Lung (tissue), 12 donors: ENCODE measurements around the gene CELA1. TPM values are rescaled to one million over a fixed set of nuclear protein-coding genes. Genes with fewer than 3 reads are reported as not detected.

ENCODE experiments used
- ATAC-seq: fragments of 200-7000 bp; cut with Tn5 transposase; one replicate; pipeline ENCODE4 v1.9.1; 2020; ENCODE audit warnings: moderate number of reproducible peaks; ENCODE audit not compliant: insufficient read depth, low FRiP score
- DNase-seq, 3 donors: peaks; one replicate each; pipeline ENCODE4 v3.0.0-alpha.2; 2013 to 2017
- H3K27ac ChIP-seq, 2 donors: one replicate each; pipeline ENCODE4 v1.5.1; 2013; ENCODE audit warnings: mild to moderate bottlenecking in 2 of 2, moderate library complexity in 2 of 2, control low read depth in 1 of 2, inconsistent platforms in 1 of 2, low read depth in 1 of 2, low read length in 1 of 2
- H3K27me3 ChIP-seq, 3 donors: one replicate each; pipeline ENCODE4 v1.5.1; 2013; ENCODE audit warnings: low read length in 2 of 3; ENCODE audit not compliant: control insufficient read depth in 3 of 3, insufficient read depth in 3 of 3
- H3K36me3 ChIP-seq, 4 donors: one replicate each; pipeline ENCODE4 v1.5.1; 2013; ENCODE audit warnings: low read length in 4 of 4, mild to moderate bottlenecking in 1 of 4, moderate library complexity in 1 of 4; ENCODE audit not compliant: control insufficient read depth in 4 of 4, insufficient read depth in 4 of 4
- H3K4me1 ChIP-seq, 5 donors: one replicate each; pipeline ENCODE4 v1.5.1; 2013; ENCODE audit warnings: low read length in 5 of 5, mild to moderate bottlenecking in 2 of 5, moderate library complexity in 1 of 5; ENCODE audit not compliant: control insufficient read depth in 5 of 5, insufficient read depth in 5 of 5
- H3K4me3 ChIP-seq: one replicate; pipeline ENCODE4 v1.5.1; 2013; ENCODE audit warnings: mild to moderate bottlenecking, control low read depth, moderate library complexity
- H3K9ac ChIP-seq, 2 donors: one replicate each; pipeline ENCODE4 v1.5.1; 2013; ENCODE audit warnings: low read length in 2 of 2, control low read depth in 1 of 2; ENCODE audit not compliant: insufficient read depth in 1 of 2
- H3K9me3 ChIP-seq, 4 donors: one replicate each; pipeline ENCODE4 v1.5.1; 2013; ENCODE audit warnings: low read length in 3 of 4, mild to moderate bottlenecking in 1 of 4, moderate library complexity in 1 of 4; ENCODE audit not compliant: control insufficient read depth in 4 of 4, insufficient read depth in 3 of 4
- WGBS, 2 donors: extraction: QIAGEN DNeasy Blood & Tissue Kit; methylation state at CpG; one replicate each; pipeline ENCODE4 v1.1.7; 2013; 5-methylcytosine and 5-hydroxymethylcytosine counted together
- polyA plus RNA-seq, 2 donors: library from polyadenylated mRNA; stranded (reverse); fragments of 200-250 nt; gene quantifications; one replicate each; pipeline ENCODE4 v1.2.1, GENCODE V29; 2013
- total RNA-seq, 2 donors: library from RNA; depleted of rRNA in 1 of 2; stranded (reverse); fragments of >200 nt in 1 of 2; gene quantifications; one replicate each; pipeline ENCODE4 v1.2.1, GENCODE V29; 2014 to 2021
- TF ChIP-seq, protein P1 (sequence below): IDR thresholded peaks from 2 replicates; pipeline ENCODE4 v1.5.1; 2012; ENCODE audit warnings: mild to moderate bottlenecking; ENCODE audit errors: control extremely low read depth, extremely low read depth
- donor health status: control.
- donor health status: control.
- donor health status: Bipolar disorder and iron deficiency.
- donor health status: healthy.
- donor health status: DM: yes; HTN: yes; CAD: no.

The CELA1 gene
- total and polyA plus RNA-seq, 4 donors, result 0.05 TPM; not detected in 3

DNA sequence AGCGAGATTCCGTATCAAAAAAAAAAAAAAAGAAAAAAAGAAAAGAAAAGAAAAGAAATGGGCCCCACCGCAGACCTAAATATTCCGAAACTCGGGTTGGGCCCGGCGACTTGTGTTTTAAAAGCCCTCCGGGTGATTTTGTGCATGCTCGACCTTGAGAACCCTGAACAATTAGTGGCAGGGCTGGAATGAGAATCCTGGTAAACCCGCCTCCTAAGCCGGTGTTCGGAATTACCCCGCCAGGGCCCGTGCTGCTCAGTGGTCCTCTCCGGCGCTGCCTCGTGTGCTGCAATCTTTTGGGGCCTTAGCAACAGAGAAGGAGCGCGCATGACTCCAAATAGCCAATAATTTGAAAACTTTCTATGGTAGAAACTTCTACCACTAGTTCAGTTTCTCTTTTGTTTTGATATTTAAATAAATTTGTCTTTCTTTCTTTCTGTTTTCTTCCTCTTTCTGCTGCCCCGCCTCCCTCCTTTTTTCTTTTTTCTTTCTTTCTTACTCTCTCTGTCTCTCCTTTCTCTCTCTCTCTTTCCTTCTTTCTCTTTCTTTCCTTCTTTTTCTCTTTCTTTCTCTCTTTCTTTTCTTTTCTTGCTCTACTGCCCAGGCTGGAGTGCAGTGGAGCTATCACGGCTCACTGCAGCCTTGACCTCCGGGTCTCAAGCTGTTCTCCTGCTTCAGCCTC lies 46.2 kb upstream of the CELA1 start:
- H3K27ac ChIP-seq, result no peak overlapping the region
- ATAC-seq (no peak), DNase-seq (peak in 1 of 3 donors; percentile 27)
- no peak overlapping the region for H3K9ac ChIP-seq
- no peaks in the 10 kb centered on the region for H3K9me3 ChIP-seq
- no peaks in the 10 kb centered on the region for H3K36me3 ChIP-seq
- H3K4me1 ChIP-seq, result peaks cover 0 to 27% (median 8%) of the 10 kb centered on the region in 5 donors
- H3K4me3 ChIP-seq, result no peak overlapping the region
- TF ChIP-seq, protein P1, sequence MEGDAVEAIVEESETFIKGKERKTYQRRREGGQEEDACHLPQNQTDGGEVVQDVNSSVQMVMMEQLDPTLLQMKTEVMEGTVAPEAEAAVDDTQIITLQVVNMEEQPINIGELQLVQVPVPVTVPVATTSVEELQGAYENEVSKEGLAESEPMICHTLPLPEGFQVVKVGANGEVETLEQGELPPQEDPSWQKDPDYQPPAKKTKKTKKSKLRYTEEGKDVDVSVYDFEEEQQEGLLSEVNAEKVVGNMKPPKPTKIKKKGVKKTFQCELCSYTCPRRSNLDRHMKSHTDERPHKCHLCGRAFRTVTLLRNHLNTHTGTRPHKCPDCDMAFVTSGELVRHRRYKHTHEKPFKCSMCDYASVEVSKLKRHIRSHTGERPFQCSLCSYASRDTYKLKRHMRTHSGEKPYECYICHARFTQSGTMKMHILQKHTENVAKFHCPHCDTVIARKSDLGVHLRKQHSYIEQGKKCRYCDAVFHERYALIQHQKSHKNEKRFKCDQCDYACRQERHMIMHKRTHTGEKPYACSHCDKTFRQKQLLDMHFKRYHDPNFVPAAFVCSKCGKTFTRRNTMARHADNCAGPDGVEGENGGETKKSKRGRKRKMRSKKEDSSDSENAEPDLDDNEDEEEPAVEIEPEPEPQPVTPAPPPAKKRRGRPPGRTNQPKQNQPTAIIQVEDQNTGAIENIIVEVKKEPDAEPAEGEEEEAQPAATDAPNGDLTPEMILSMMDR, result no peak
- WGBS, 2 donors, result 48 to 52% methylated on average over 22 of the region's 22 CpGs
- H3K27me3 ChIP-seq, result peaks cover 0 to 14% (median 13%) of the 10 kb centered on the region in 3 donors

DNA sequence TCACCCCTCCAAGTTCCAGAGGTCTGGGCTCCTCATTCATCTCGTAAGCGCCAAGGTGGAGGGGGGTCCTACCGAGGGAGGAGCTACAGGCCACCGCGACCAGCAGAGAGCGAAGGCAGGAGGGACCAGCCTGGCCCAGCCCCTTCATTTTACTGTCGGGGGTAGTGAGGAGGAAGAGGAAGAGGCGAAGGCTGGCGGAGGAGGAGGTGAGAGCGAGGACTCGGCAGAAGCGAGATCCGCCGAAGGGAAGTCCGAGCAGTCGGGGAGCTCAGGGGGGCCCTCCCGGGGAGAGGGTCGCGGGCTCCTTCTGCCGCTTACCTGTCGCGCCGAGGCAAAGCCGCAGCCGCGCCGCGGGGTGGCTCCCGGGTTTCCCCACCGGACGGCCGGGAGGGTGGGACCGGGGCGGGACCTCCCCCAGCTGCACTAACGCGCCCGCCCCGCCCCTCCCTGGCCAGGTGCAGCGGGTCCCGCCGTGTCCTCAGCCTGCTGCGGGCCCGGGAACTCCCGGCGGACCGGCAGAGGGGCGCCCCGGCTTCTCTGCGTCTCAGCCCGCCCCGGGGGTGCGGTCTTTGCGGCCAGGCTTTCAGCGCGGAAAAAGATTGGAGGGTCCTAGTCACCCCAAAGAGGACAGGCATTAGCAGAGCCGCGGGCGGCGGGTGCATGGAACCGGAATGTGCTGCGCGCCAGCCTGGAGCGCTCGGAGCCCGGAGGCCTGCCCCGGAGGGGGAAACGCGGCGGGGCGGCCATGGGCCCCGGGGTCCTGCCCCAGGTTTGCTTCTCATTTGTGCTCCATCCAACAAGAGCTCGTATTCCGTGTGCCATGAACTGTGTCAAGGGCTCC lies 45.0 kb upstream of the CELA1 start, which contains the start of gene GALNT6:
GALNT6 (minus strand) TSS at position 124 of the 841 bp plus-strand sequence. CDS start 11,625 bp downstream, outside the sequence.
- Histone ChIP-seq H3K4me3 (peak within 1 kb of the TSS; percentile 40), H3K4me1 (peaks cover 0 to 27% (median 13%) of the 10 kb centered on the region in 5 donors), H3K27me3 (peaks cover 0 to 14% (median 13%) of the 10 kb centered on the region in 3 donors), H3K36me3 (no peaks in the 10 kb centered on the region), H3K9me3 (no peaks in the 10 kb centered on the region), H3K27ac (peak within 1 kb of the TSS in 1 of 2 donors; percentile 44), H3K9ac (no peak within 1 kb of the TSS)
- DNase-seq (peak in 2 of 3 donors; percentile 37 to 55), ATAC-seq (peak; percentile 42)
- TF ChIP-seq, protein P1, result no peak
- WGBS, 2 donors, result 0 to 1% methylated on average over 56 to 73 of the region's 73 CpGs

DNA sequence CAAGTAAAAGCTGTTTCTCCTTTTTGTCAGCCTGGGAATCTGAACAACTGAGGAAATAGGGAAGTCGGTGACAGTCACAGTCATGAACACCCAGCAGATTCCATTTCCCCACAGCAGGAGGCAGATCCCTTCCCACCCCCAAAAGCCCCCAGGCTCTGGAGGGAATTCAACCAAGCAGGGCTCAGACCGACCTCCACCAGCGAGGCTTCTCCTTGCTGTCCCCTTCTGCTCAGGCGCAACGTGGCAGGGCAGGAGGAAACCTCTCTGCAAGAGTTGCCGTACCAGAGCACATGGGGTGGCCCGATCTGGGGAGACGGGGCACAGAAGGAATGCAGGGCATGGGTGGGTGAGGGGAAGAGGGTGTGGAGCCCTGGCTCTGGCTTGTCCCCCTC lies 44.4 kb upstream of the CELA1 start:
- ATAC-seq (no peak), DNase-seq (peak; percentile 24 to 45 (median 24))

More for the DNA sequence above, 44.4 kb upstream of the CELA1 start:
- Histone ChIP-seq H3K4me3 (no peak overlapping the region), H3K27ac (peak overlapping the region in 1 of 2 donors; percentile 44), H3K9me3 (no peaks in the 10 kb centered on the region), H3K9ac (no peak overlapping the region), H3K27me3 (peaks cover 0 to 14% (median 13%) of the 10 kb centered on the region in 3 donors), H3K36me3 (no peaks in the 10 kb centered on the region), H3K4me1 (peaks cover 0 to 27% (median 13%) of the 10 kb centered on the region in 5 donors)
- WGBS, 2 donors, result 9 to 24% methylated on average over 8 of the region's 8 CpGs
- TF ChIP-seq, protein P1, result no peak
